H9 (cell line): ENCODE measurements around the gene UPF2. TPM values are rescaled to one million over a fixed set of nuclear protein-coding genes. Genes with fewer than 3 reads are reported as not detected.

Experiments
- DNase-seq: peaks from one replicate; pipeline ENCODE4 v3.0.0-alpha.2; 2017
- H2AFZ ChIP-seq: one replicate; pipeline ENCODE4 v1.6.1; 2013; ENCODE audit warnings: mild to moderate bottlenecking, low read length, control low read depth, moderate library complexity
- H2AK5ac ChIP-seq: 2 replicates; pipeline ENCODE4 v1.6.1; 2013; ENCODE audit warnings: low read length, control low read depth, mixed read lengths; ENCODE audit not compliant: insufficient read length
- H2BK120ac ChIP-seq: one replicate; pipeline ENCODE4 v1.6.1; 2013; ENCODE audit warnings: low read depth, mild to moderate bottlenecking, low read length, control low read depth, inconsistent platforms; ENCODE audit not compliant: poor library complexity, severe bottlenecking
- H2BK12ac ChIP-seq: 2 replicates; pipeline ENCODE4 v1.6.1; 2013; ENCODE audit warnings: low read length, control low read depth, mixed read lengths, low read depth; ENCODE audit not compliant: insufficient read length
- H2BK15ac ChIP-seq: 2 replicates; pipeline ENCODE4 v1.6.1; 2013; ENCODE audit warnings: low read depth, low read length, control low read depth
- H2BK20ac ChIP-seq: one replicate; pipeline ENCODE4 v1.6.1; 2013; ENCODE audit warnings: low read depth, mild to moderate bottlenecking, low read length, control low read depth, inconsistent platforms; ENCODE audit not compliant: poor library complexity, severe bottlenecking
- H2BK5ac ChIP-seq: 2 replicates; pipeline ENCODE4 v1.6.1; 2013; ENCODE audit warnings: low read length, control low read depth, mixed read lengths; ENCODE audit not compliant: insufficient read length
- H3K14ac ChIP-seq: 2 replicates; pipeline ENCODE4 v1.6.1; 2013; ENCODE audit warnings: low read length, control low read depth; ENCODE audit not compliant: insufficient read depth
- H3K18ac ChIP-seq: 2 replicates; pipeline ENCODE4 v1.6.1; 2013; ENCODE audit warnings: low read depth, mild to moderate bottlenecking, mixed read lengths, low read length, control low read depth; ENCODE audit not compliant: insufficient read length
- H3K23ac ChIP-seq: 2 replicates; pipeline ENCODE4 v1.6.1; 2013; ENCODE audit warnings: low read length, control low read depth, mixed read lengths, low read depth; ENCODE audit not compliant: insufficient read length
- H3K23me2 ChIP-seq: 2 replicates; pipeline ENCODE4 v1.6.1; 2013; ENCODE audit warnings: low read depth, mild to moderate bottlenecking, mixed read lengths, low read length, control low read depth; ENCODE audit not compliant: insufficient read length, poor library complexity, severe bottlenecking
- H3K27ac ChIP-seq: 2 replicates; pipeline ENCODE4 v1.5.1; 2013; ENCODE audit warnings: low read length, control low read depth, mixed read lengths, low read depth; ENCODE audit not compliant: insufficient read length
- H3K27me3 ChIP-seq: 2 replicates; pipeline ENCODE4 v1.6.1; 2013; ENCODE audit warnings: low read length, control low read depth, inconsistent platforms; ENCODE audit not compliant: insufficient read depth
- H3K4ac ChIP-seq: 2 replicates; pipeline ENCODE4 v1.6.1; 2013; ENCODE audit warnings: low read depth, mild to moderate bottlenecking, control low read depth, inconsistent platforms, low read length, moderate library complexity
- H3K4me1 ChIP-seq: 2 replicates; pipeline ENCODE4 v1.6.1; 2013; ENCODE audit warnings: low read length, control low read depth, inconsistent platforms; ENCODE audit not compliant: insufficient read depth
- H3K4me2 ChIP-seq: 2 replicates; pipeline ENCODE4 v1.6.1; 2013; ENCODE audit warnings: low read length, control low read depth, mixed read lengths; ENCODE audit not compliant: insufficient read length, insufficient read depth
- H3K56ac ChIP-seq: 2 replicates; pipeline ENCODE4 v1.6.1; 2013; ENCODE audit warnings: low read depth, mild to moderate bottlenecking, mixed read lengths, low read length, control low read depth; ENCODE audit not compliant: insufficient read length
- H3K79me1 ChIP-seq: 2 replicates; pipeline ENCODE4 v1.6.1; 2013; ENCODE audit warnings: low read depth, mild to moderate bottlenecking, moderate library complexity, low read length, control low read depth, inconsistent platforms; ENCODE audit not compliant: insufficient read depth, poor library complexity, severe bottlenecking
- H3K79me2 ChIP-seq: 2 replicates; pipeline ENCODE4 v1.6.1; 2013; ENCODE audit warnings: low read length, control low read depth, inconsistent platforms; ENCODE audit not compliant: insufficient read depth
- H3K9ac ChIP-seq: 2 replicates; pipeline ENCODE4 v1.6.1; 2013; ENCODE audit warnings: low read length, control low read depth, mixed read lengths; ENCODE audit not compliant: insufficient read length; ENCODE audit errors: extremely low read depth
- H3K9me3 ChIP-seq: one replicate; pipeline ENCODE4 v1.6.1; 2013; ENCODE audit warnings: low read depth, low read length, inconsistent platforms; ENCODE audit not compliant: control insufficient read depth
- H3T11ph ChIP-seq: one replicate; pipeline ENCODE4 v1.6.1; 2013; ENCODE audit warnings: mild to moderate bottlenecking, low read length, control low read depth, inconsistent platforms
- H4K20me1 ChIP-seq: one replicate; pipeline ENCODE4 v1.6.1; 2013; ENCODE audit not compliant: control insufficient read depth, insufficient read length, insufficient read depth
- H4K5ac ChIP-seq: 2 replicates; pipeline ENCODE4 v1.6.1; 2013; ENCODE audit warnings: low read depth, mild to moderate bottlenecking, mixed read lengths, low read length, control low read depth; ENCODE audit not compliant: insufficient read length
- H4K8ac ChIP-seq: replicated peaks from 2 replicates; pipeline ENCODE4 v1.6.1; 2013; ENCODE audit warnings: low read length, control low read depth, mixed read lengths, low read depth; ENCODE audit not compliant: insufficient read length
- H4K91ac ChIP-seq: 2 replicates; pipeline ENCODE4 v1.6.1; 2013; ENCODE audit warnings: low read depth, mild to moderate bottlenecking, moderate library complexity, mixed read lengths, low read length, control low read depth; ENCODE audit not compliant: insufficient read length
- H3K27ac Mint-ChIP-seq, 3 experiments: 2 replicates in 2 of 3; 3 replicates in 1 of 3; pipeline ENCODE4 v1.8.0; 2020 to 2021; ENCODE audit warnings: mixed read lengths in 3 of 3, mild to moderate bottlenecking in 1 of 3, moderate library complexity in 1 of 3
- H3K27me3 Mint-ChIP-seq: 2 replicates; pipeline ENCODE4 v1.8.0; 2021; ENCODE audit warnings: low read depth, mild to moderate bottlenecking, moderate library complexity, mixed read lengths
- H3K36me3 Mint-ChIP-seq, 3 experiments: 2 replicates in 2 of 3; 3 replicates in 1 of 3; pipeline ENCODE4 v1.8.0; 2020 to 2021; ENCODE audit warnings: low read depth in 3 of 3, mixed read lengths in 3 of 3; ENCODE audit not compliant: insufficient read depth in 1 of 3
- H3K4me1 Mint-ChIP-seq, 2 experiments: 2 replicates each; pipeline ENCODE4 v1.8.0; 2020; ENCODE audit warnings: mixed read lengths in 2 of 2
- H3K4me3 Mint-ChIP-seq, 2 experiments: 2 replicates in 1 of 2; 3 replicates in 1 of 2; pipeline ENCODE4 v1.8.0; 2020 to 2021; ENCODE audit warnings: mild to moderate bottlenecking in 2 of 2, mixed read lengths in 2 of 2, moderate library complexity in 1 of 2
- H3K9me3 Mint-ChIP-seq, 2 experiments: 2 replicates in 1 of 2; 3 replicates in 1 of 2; pipeline ENCODE4 v1.8.0; 2020; ENCODE audit warnings: mild to moderate bottlenecking in 2 of 2, mixed read lengths in 2 of 2, moderate library complexity in 1 of 2
- CTCF ChIP-seq: fragments of 200-600 bp; sonication (generic); conservative IDR thresholded peaks from 3 replicates; pipeline ENCODE4 v1.8.0; 2021; ENCODE audit warnings: antibody characterized with exemption, mild to moderate bottlenecking
- WGBS: extraction: QIAGEN DNeasy Blood & Tissue Kit; methylation state at CpG from one replicate; pipeline ENCODE4 v1.1.7; 2013; ENCODE audit warnings: missing lambda C conversion rate, low lambda C conversion rate, mixed read lengths; ENCODE audit not compliant: insufficient read length; ENCODE audit errors: extremely low coverage; 5-methylcytosine and 5-hydroxymethylcytosine counted together
- long read RNA-seq: library from polyadenylated mRNA; unstranded; transcript quantifications from one replicate; pipeline ENCODE4 v2.0.0, GENCODE V29; 2020
- total RNA-seq: library from RNA; stranded (reverse); gene quantifications from 2 replicates; pipeline ENCODE4 v1.2.1, GENCODE V29; 2021

The UPF2 gene
- 34.1 and 34.6 TPM in 2 replicates for total RNA-seq
- long read RNA-seq, full-length matches to known transcripts = 3 of 33 reads
- long read RNA-seq, partial matches to known transcripts = 27 of 33 reads
- long read RNA-seq, other reads (novel, unspliced or antisense) = 3 of 33 reads

- peaks cover 0 to 3% of the 10 kb centered on the region in 2 experiments; a peak in 1 of 5 replicates for H3K9me3 Mint-ChIP-seq
- H3K4me3 Mint-ChIP-seq = peak within 1 kb of the TSS; percentile 91 to 95
- WGBS = no CpG with 5 or more reads among the region's 56 CpGs
Measured at GRCh38 chr10:12042797-12043651, at the start of gene UPF2. UPF2 (minus strand) TSS chr10:12042809; CDS start chr10:12035423, 7,386 bp downstream.

More at GRCh38 chr10:12042797-12043651, at the start of gene UPF2:
- peak within 1 kb of the TSS; percentile 99 for H3K18ac ChIP-seq
- H3K56ac ChIP-seq = no peak within 1 kb of the TSS
- H3K9me3 ChIP-seq = no peaks in the 10 kb centered on the region
- no peak within 1 kb of the TSS for H4K8ac ChIP-seq
- no peak within 1 kb of the TSS for H3K23ac ChIP-seq
- Mint-ChIP-seq H3K36me3 (peaks cover 0 to 5% (median 3%) of the 10 kb centered on the region in 3 experiments; a peak in 2 of 7 replicates), H3K4me1 (peaks cover 18 to 24% of the 10 kb centered on the region in 2 experiments), H3K27ac (peak within 1 kb of the TSS; percentile 100), H3K27me3 (peaks cover 2% of the 10 kb centered on the region)
- H4K5ac ChIP-seq = peak within 1 kb of the TSS; percentile 98
- TF ChIP-seq CTCF = no peak
- no peak within 1 kb of the TSS for H2BK20ac ChIP-seq
- H2BK5ac ChIP-seq = peak within 1 kb of the TSS; percentile 87
- H3K23me2 ChIP-seq = peaks cover 6% of the 10 kb centered on the region
- peak within 1 kb of the TSS; percentile 98 for H3K4me2 ChIP-seq
- H4K20me1 ChIP-seq = no peaks in the 10 kb centered on the region
- peak within 1 kb of the TSS; percentile 97 for H3T11ph ChIP-seq
- peak within 1 kb of the TSS; percentile 98 for H3K9ac ChIP-seq
- H2BK15ac ChIP-seq = no peak within 1 kb of the TSS
- peak within 1 kb of the TSS; percentile 98 for H2BK120ac ChIP-seq
- no peak within 1 kb of the TSS; the same call in 1 of the 2 replicates for H3K4ac ChIP-seq
- peak; percentile 99 for DNase-seq
- no peak within 1 kb of the TSS for H2AK5ac ChIP-seq
- H2BK12ac ChIP-seq = no peak within 1 kb of the TSS
- no peaks in the 10 kb centered on the region for H3K27me3 ChIP-seq
- no peaks in the 10 kb centered on the region for H3K79me1 ChIP-seq
- peak within 1 kb of the TSS; percentile 99 for H3K14ac ChIP-seq
- no peaks in the 10 kb centered on the region for H3K4me1 ChIP-seq
- peak within 1 kb of the TSS; percentile 32 for H3K27ac ChIP-seq
- peaks cover 16% of the 10 kb centered on the region; the same call in 1 of the 2 replicates for H3K79me2 ChIP-seq
- H4K91ac ChIP-seq = peak within 1 kb of the TSS; percentile 32
- H2AFZ ChIP-seq = no peak within 1 kb of the TSS
